Limb (tissue), 2 donors: ENCODE data around the gene CCDC59.

ENCODE experiments used
- DNase-seq, 2 donors: peaks; one replicate each; pipeline ENCODE4 v3.0.0-alpha.2; 2016; ENCODE audit errors: extremely low spot score in 2 of 2

Gene CCDC59

GRCh38 chr12:82319276-82319675 is 38.9 kb downstream of the CCDC59 start:
- DNase-seq, result no peak

GRCh38 chr12:82314406-82314892 is 43.7 kb downstream of the CCDC59 start:
- DNase-seq, result no peak
